ENCODE measurements around the gene CPNE1.
A peak's percentile ranks its signal among the peaks of the same experiment; 100 is the strongest.

The CPNE1 gene

GRCh38 chr20:35681960-35682359 lies 17.3 kb upstream of the CPNE1 start:
- Histone ChIP-seq H3K9me2 (replicated peaks; ENCODE audit: low read depth, low read length) (no peaks in the 10 kb centered on the region), H4K20me1 (ENCODE audit: insufficient read depth, low read length, poor library complexity, severe bottlenecking) (no peaks in the 10 kb centered on the region), H3K9me3 (ENCODE audit: insufficient read depth, low read depth, low read length) (no peaks in the 10 kb centered on the region), H3K4me1 (ENCODE audit: insufficient read depth, low read length, poor library complexity, severe bottlenecking) (peaks cover 12% of the 10 kb centered on the region), H3K79me2 (ENCODE audit: insufficient read depth, low read length) (no peaks in the 10 kb centered on the region), H3K4me3 (ENCODE audit: low read length, poor library complexity, severe bottlenecking) (no peak overlapping the region), H2AFZ (ENCODE audit: low read length) (no peak overlapping the region), H3K9ac (ENCODE audit: low read depth, low read length, poor library complexity, severe bottlenecking) (no peak overlapping the region), H3K27me3 (ENCODE audit: insufficient read depth, low read length, poor library complexity, severe bottlenecking) (no peaks in the 10 kb centered on the region), H3K36me3 (ENCODE audit: insufficient read depth, low read length) (no peaks in the 10 kb centered on the region), H3F3A (ENCODE audit: low read depth) (no peaks in the 10 kb centered on the region; the same call in 1 of the 2 replicates), H3K4me2 (ENCODE audit: low read depth, low read length, poor library complexity, severe bottlenecking) (no peak overlapping the region)
- TF ChIP-seq, protein P1, sequence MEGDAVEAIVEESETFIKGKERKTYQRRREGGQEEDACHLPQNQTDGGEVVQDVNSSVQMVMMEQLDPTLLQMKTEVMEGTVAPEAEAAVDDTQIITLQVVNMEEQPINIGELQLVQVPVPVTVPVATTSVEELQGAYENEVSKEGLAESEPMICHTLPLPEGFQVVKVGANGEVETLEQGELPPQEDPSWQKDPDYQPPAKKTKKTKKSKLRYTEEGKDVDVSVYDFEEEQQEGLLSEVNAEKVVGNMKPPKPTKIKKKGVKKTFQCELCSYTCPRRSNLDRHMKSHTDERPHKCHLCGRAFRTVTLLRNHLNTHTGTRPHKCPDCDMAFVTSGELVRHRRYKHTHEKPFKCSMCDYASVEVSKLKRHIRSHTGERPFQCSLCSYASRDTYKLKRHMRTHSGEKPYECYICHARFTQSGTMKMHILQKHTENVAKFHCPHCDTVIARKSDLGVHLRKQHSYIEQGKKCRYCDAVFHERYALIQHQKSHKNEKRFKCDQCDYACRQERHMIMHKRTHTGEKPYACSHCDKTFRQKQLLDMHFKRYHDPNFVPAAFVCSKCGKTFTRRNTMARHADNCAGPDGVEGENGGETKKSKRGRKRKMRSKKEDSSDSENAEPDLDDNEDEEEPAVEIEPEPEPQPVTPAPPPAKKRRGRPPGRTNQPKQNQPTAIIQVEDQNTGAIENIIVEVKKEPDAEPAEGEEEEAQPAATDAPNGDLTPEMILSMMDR (conservative IDR thresholded peaks at IDR 0.05; ENCODE audit: low read length) = no peak
- no peak for TF ChIP-seq EZH2phosphoT487 (IDR thresholded peaks at IDR 0.05; ENCODE audit: borderline replicate concordance)

GRCh38 chr20:35680452-35681183 lies 15.9 kb upstream of the CPNE1 start:
- Histone ChIP-seq H2AFZ (ENCODE audit: low read length) (no peak overlapping the region), H3F3A (ENCODE audit: low read depth) (no peaks in the 10 kb centered on the region; the same call in 1 of the 2 replicates), H3K4me3 (ENCODE audit: low read length, poor library complexity, severe bottlenecking) (no peak overlapping the region), H4K20me1 (ENCODE audit: insufficient read depth, low read length, poor library complexity, severe bottlenecking) (no peaks in the 10 kb centered on the region), H3K27me3 (ENCODE audit: insufficient read depth, low read length, poor library complexity, severe bottlenecking) (no peaks in the 10 kb centered on the region), H3K36me3 (ENCODE audit: insufficient read depth, low read length) (no peaks in the 10 kb centered on the region), H3K79me2 (ENCODE audit: insufficient read depth, low read length) (no peaks in the 10 kb centered on the region), H3K4me2 (ENCODE audit: low read depth, low read length, poor library complexity, severe bottlenecking) (peak overlapping the region; percentile 15), H3K4me1 (ENCODE audit: insufficient read depth, low read length, poor library complexity, severe bottlenecking) (peaks cover 12% of the 10 kb centered on the region), H3K9me3 (ENCODE audit: insufficient read depth, low read depth, low read length) (no peaks in the 10 kb centered on the region), H3K9ac (ENCODE audit: low read depth, low read length, poor library complexity, severe bottlenecking) (peak overlapping the region; percentile 4), H3K9me2 (replicated peaks; ENCODE audit: low read depth, low read length) (no peaks in the 10 kb centered on the region)
- no peak for TF ChIP-seq EZH2phosphoT487 (IDR thresholded peaks at IDR 0.05; ENCODE audit: borderline replicate concordance)
- TF ChIP-seq, protein P1 (conservative IDR thresholded peaks at IDR 0.05; ENCODE audit: low read length) = no peak

DNA sequence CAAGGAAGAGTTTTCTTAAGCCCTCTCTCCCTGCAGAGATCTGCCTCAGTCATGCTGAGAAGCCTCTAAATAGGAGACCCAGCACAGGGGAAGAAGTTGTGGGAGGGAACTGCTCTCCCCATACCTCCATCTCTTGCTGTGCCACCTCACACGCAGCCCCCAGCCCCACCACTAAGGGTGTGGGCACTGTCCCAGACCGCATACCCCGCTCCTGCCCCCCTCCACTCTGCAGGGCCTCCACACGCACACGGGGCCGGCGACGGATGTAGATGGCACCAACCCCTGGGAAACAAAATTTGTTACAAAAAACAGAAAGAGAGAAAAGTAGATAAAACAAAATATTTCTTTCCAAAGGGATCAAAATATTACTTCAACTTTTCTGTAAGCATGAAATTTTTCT lies 10.2 kb upstream of the CPNE1 start:
- H3K4me1 ChIP-seq (ENCODE audit: insufficient read depth, low read length, poor library complexity, severe bottlenecking) = no peaks in the 10 kb centered on the region
- no peaks in the 10 kb centered on the region for H3K79me2 ChIP-seq (ENCODE audit: insufficient read depth, low read length)
- H3K36me3 ChIP-seq (ENCODE audit: insufficient read depth, low read length) = peaks cover 4% of the 10 kb centered on the region; the same call in 1 of the 2 replicates
- TF ChIP-seq, protein P1 (conservative IDR thresholded peaks at IDR 0.05; ENCODE audit: low read length) = no peak
- TF ChIP-seq EZH2phosphoT487 (IDR thresholded peaks at IDR 0.05; ENCODE audit: borderline replicate concordance) = no peak
- no peaks in the 10 kb centered on the region for H4K20me1 ChIP-seq (ENCODE audit: insufficient read depth, low read length, poor library complexity, severe bottlenecking)
- H3K9me3 ChIP-seq (ENCODE audit: insufficient read depth, low read depth, low read length) = no peaks in the 10 kb centered on the region
- no peak overlapping the region for H2AFZ ChIP-seq (ENCODE audit: low read length)
- H3K4me3 ChIP-seq (ENCODE audit: low read length, poor library complexity, severe bottlenecking) = no peak overlapping the region
- no peaks in the 10 kb centered on the region for H3K9me2 ChIP-seq (replicated peaks; ENCODE audit: low read depth, low read length)
- no peak overlapping the region for H3K9ac ChIP-seq (ENCODE audit: low read depth, low read length, poor library complexity, severe bottlenecking)
- no peaks in the 10 kb centered on the region for H3K27me3 ChIP-seq (ENCODE audit: insufficient read depth, low read length, poor library complexity, severe bottlenecking)
- H3K4me2 ChIP-seq (ENCODE audit: low read depth, low read length, poor library complexity, severe bottlenecking) = no peak overlapping the region
- no peaks in the 10 kb centered on the region for H3F3A ChIP-seq (ENCODE audit: low read depth)
